Gastrocnemius medialis (tissue), 4 donors: ENCODE results near the gene RPS3A. TPM values are rescaled to one million over a fixed set of nuclear protein-coding genes. Genes with fewer than 3 reads are reported as not detected.

Source experiments
- ATAC-seq, 2 donors: fragments of 150-250 bp; one replicate each; pipeline ENCODE4 v1.9.1; 2016
- DNase-seq, 2 donors: peaks; one replicate each; pipeline ENCODE4 v3.0.0-alpha.2; 2019
- H3K27ac ChIP-seq, 4 donors: fragments of 200-600 bp; sonication (generic); 1 replicate in 1 of 4; 2 replicates in 3 of 4; pipeline ENCODE4 v1.5.1; 2016 to 2018; ENCODE audit warnings: mild to moderate bottlenecking in 2 of 4, moderate library complexity in 1 of 4
- H3K27me3 ChIP-seq, 3 donors: fragments of 200-600 bp; sonication (generic) in 2 of 3; 1 replicate in 1 of 3; 2 replicates in 2 of 3; pipeline versions ENCODE4 v1.5.1 to v1.6.0; 2016 to 2019; ENCODE audit warnings: mild to moderate bottlenecking in 1 of 3, moderate library complexity in 1 of 3
- H3K36me3 ChIP-seq, 2 donors: fragments of 200-600 bp; sonication (generic) in 1 of 2; one replicate each; pipeline ENCODE4 v1.5.1; 2017 to 2018
- H3K4me1 ChIP-seq, 2 donors: fragments of 200-600 bp; sonication (generic) in 1 of 2; one replicate each; pipeline ENCODE4 v1.5.1; 2016 to 2017; ENCODE audit warnings: mild to moderate bottlenecking in 2 of 2
- H3K4me3 ChIP-seq, 4 donors: fragments of 200-600 bp; sonication (generic) in 3 of 4; 1 replicate in 1 of 4; 2 replicates in 3 of 4; pipeline ENCODE4 v1.5.1; 2016 to 2019; ENCODE audit warnings: mild to moderate bottlenecking in 2 of 4
- H3K9me3 ChIP-seq, 3 donors: fragments of 200-600 bp; sonication (generic) in 2 of 3; 1 replicate in 1 of 3; 2 replicates in 2 of 3; pipeline ENCODE4 v1.5.1; 2016 to 2019
- POLR2A ChIP-seq, 2 donors: fragments of 450-650 bp; IDR thresholded peaks; one replicate each; pipeline ENCODE4 v1.6.1; 2017; ENCODE audit warnings: antibody characterized with exemption in 2 of 2, mild to moderate bottlenecking in 2 of 2, moderate library complexity in 2 of 2
- in situ Hi-C, 4 donors: fragments of 200-750 bp; cut with MboI; loops; one replicate each; pipeline versions ENCODE4 v1.15.0 to v1.8.0; 2017; ENCODE audit warnings: low sequenced_read_pairs in 4 of 4
- intact Hi-C: fragments of 100-400 bp; cut with DNase I; formaldehyde crosslinking; loops from one replicate; pipeline ENCODE4 v1.15.1; 2023; ENCODE audit warnings: low total_unique reads
- total RNA-seq, 4 donors: library from RNA; depleted of rRNA; stranded (reverse); fragments of >200 nt; gene quantifications; one replicate each; pipeline versions ENCODE4 v1.1.0 to v1.2.3, GENCODE V29; 2016
- TF ChIP-seq, protein P1 (sequence below), 5 experiments: fragments of 450-650 bp in 3 of 5; fragments of 200-600 bp in 2 of 5; sonication (generic) in 2 of 5; IDR thresholded peaks in 4 of 5; conservative IDR thresholded peaks in 1 of 5; 1 replicate in 4 of 5; 2 replicates in 1 of 5; pipeline ENCODE4 v1.5.1; 2016 to 2019; ENCODE audit warnings: antibody characterized with exemption in 5 of 5, mild to moderate bottlenecking in 3 of 5, moderate library complexity in 3 of 5

Gene RPS3A
- total RNA-seq, 4 donors from 2014 or later, result 1,618 to 1,974 (median 1,771) TPM

DNA sequence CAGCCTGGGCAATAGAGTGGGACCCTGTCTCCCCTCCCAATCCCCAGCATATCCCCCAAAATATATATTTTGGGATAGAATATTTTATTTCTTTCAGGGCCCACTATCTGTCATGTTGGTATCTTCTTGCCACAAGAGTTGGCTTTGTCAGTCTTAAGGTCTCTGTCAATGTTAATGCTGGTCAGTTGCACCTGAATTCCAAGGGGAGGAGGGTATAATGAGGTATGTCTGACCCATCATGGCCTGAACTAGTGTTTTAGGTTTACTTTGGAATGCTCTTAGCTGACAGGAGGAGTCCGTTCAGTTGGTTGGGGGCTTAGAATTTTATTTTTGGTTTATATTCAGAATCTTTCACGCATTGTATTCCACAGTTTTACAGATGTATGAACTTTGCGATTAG, 6.2 kb upstream of the RPS3A start:
- H3K36me3 ChIP-seq, result no peaks in the 10 kb centered on the region
- ATAC-seq, result no peak
- in situ Hi-C loops, result loop anchor here in 2 of 4 donors (10.0 to 25.0 kb wide), 3 partner anchors 669 to 1694 kb away; partner anchors contain the start of genes ARFIP1 (in 1 of the 2), GATB (in 1 of the 2) and TIGD4 (in 1 of the 2)
- TF ChIP-seq, protein P1, sequence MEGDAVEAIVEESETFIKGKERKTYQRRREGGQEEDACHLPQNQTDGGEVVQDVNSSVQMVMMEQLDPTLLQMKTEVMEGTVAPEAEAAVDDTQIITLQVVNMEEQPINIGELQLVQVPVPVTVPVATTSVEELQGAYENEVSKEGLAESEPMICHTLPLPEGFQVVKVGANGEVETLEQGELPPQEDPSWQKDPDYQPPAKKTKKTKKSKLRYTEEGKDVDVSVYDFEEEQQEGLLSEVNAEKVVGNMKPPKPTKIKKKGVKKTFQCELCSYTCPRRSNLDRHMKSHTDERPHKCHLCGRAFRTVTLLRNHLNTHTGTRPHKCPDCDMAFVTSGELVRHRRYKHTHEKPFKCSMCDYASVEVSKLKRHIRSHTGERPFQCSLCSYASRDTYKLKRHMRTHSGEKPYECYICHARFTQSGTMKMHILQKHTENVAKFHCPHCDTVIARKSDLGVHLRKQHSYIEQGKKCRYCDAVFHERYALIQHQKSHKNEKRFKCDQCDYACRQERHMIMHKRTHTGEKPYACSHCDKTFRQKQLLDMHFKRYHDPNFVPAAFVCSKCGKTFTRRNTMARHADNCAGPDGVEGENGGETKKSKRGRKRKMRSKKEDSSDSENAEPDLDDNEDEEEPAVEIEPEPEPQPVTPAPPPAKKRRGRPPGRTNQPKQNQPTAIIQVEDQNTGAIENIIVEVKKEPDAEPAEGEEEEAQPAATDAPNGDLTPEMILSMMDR (IDR thresholded peaks at IDR 0.05 in 4 of 5, conservative IDR thresholded peaks at IDR 0.05 in 1 of 5), result no peak
- TF ChIP-seq POLR2A (IDR thresholded peaks at IDR 0.05), result no peak
- no peaks in the 10 kb centered on the region for H3K9me3 ChIP-seq
- DNase-seq, result no peak
- H3K27ac ChIP-seq, result no peak overlapping the region
- H3K27me3 ChIP-seq, result no peaks in the 10 kb centered on the region
- H3K4me3 ChIP-seq, result no peak overlapping the region
- H3K4me1 ChIP-seq, result no peaks in the 10 kb centered on the region
- intact Hi-C loops, result no loop called here

DNA sequence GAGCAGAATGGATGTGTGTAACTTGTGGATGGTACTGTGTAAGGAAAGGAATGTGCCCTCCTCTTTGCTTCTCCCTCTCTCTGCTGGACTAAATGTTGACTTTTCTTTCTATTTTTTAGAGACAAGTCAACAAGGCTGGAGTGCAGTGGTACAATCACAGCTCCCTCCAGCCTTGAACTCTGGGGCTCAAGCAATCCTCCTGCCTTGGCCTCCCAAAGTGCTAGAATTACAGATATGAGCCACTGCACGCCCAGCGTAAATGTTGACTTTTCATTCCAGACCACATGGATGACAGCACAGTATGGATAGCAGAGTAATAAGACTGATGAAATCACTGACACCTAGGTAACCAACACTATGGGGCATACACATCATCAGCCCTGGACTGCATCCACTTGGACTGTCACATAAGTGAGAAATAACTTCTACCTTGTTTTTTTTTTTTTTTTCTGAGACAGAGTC, 5.1 kb upstream of the RPS3A start:
- in situ Hi-C loops, result loop anchor here in 2 of 4 donors (10.0 to 25.0 kb wide), 3 partner anchors 668 to 1693 kb away; partner anchors contain the start of genes ARFIP1 (in 1 of the 2), GATB (in 1 of the 2) and TIGD4 (in 1 of the 2)
- H3K4me1 ChIP-seq, result no peaks in the 10 kb centered on the region
- ATAC-seq (no peak), DNase-seq (no peak)
- TF ChIP-seq POLR2A (IDR thresholded peaks at IDR 0.05), result no peak
- TF ChIP-seq, protein P1 (IDR thresholded peaks at IDR 0.05 in 4 of 5, conservative IDR thresholded peaks at IDR 0.05 in 1 of 5), result no peak
- H3K36me3 ChIP-seq, result no peaks in the 10 kb centered on the region
- no peak overlapping the region for H3K4me3 ChIP-seq
- H3K27ac ChIP-seq, result no peak overlapping the region
- intact Hi-C loops, result no loop called here
- H3K9me3 ChIP-seq, result no peaks in the 10 kb centered on the region
- no peaks in the 10 kb centered on the region for H3K27me3 ChIP-seq

DNA sequence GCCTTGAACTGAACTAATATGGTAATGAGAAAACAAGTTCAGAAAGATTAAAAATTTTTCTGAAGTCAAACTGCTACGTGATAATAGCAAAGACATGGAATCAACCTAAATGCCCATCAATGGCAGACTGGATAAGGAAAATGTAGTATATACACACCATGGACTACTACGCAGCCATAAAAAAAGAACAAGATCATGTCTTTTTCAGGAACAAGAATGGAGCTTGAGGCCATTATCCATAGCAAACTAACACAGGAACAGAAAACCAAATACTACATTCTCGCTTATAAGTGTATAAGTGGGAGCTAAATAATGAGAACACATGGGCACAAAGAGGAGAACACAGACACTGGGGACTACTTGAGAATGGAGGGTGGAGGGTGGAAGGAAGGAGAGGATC, 4.3 kb upstream of the RPS3A start:
- in situ Hi-C loops, result loop anchor here in 2 of 4 donors (10.0 to 25.0 kb wide), 3 partner anchors 667 to 1692 kb away; partner anchors contain the start of genes ARFIP1 (in 1 of the 2), GATB (in 1 of the 2) and TIGD4 (in 1 of the 2)
- no peak for ATAC-seq

DNA sequence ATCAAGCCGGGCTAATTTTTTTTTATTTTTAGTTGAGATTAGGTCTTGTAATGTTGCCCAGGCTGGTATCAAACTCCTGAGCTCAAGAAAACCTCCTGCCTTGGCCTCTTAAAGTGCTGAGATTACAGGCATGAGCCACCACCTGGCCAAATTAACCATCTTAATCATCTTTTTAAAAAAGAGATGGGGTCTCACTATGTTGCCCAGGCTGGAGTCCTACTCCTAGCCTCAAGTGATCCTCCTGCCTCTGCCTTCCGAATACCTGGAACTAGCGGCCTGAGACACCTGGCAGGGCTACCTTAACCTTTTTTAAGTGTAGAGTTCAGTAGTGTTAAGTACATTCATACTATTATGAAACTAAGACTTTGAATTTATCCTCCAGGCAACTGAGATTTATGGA, 1.7 kb upstream of the RPS3A start:
- no peaks in the 10 kb centered on the region for H3K9me3 ChIP-seq
- in situ Hi-C loops, result loop anchor here in 2 of 4 donors (10.0 to 25.0 kb wide), 3 partner anchors 665 to 1690 kb away; partner anchors contain the start of genes ARFIP1 (in 1 of the 2), GATB (in 1 of the 2) and TIGD4 (in 1 of the 2)
- peaks cover 16 to 18% of the 10 kb centered on the region in 2 donors for H3K4me1 ChIP-seq
- no peak for TF ChIP-seq POLR2A (IDR thresholded peaks at IDR 0.05)
- TF ChIP-seq, protein P1 (IDR thresholded peaks at IDR 0.05 in 4 of 5, conservative IDR thresholded peaks at IDR 0.05 in 1 of 5), result no peak
- peaks cover 4 to 20% of the 10 kb centered on the region in 2 donors for H3K36me3 ChIP-seq
- ATAC-seq, result no peak
- no peak overlapping the region for H3K27ac ChIP-seq
- DNase-seq, result no peak
- intact Hi-C loops, result loop anchor here (5.0 kb wide), 1 partner anchor 1685 kb away; no protein-coding TSS in a partner anchor
- no peaks in the 10 kb centered on the region for H3K27me3 ChIP-seq
- H3K4me3 ChIP-seq, result no peak overlapping the region

More for the DNA sequence above, 4.3 kb upstream of the RPS3A start:
- peaks cover 0 to under 1% of the 10 kb centered on the region in 2 donors for H3K4me1 ChIP-seq
- no peaks in the 10 kb centered on the region for H3K27me3 ChIP-seq
- TF ChIP-seq, protein P1 (IDR thresholded peaks at IDR 0.05 in 4 of 5, conservative IDR thresholded peaks at IDR 0.05 in 1 of 5), result no peak
- TF ChIP-seq POLR2A (IDR thresholded peaks at IDR 0.05), result no peak
- no peak overlapping the region for H3K4me3 ChIP-seq
- no peaks in the 10 kb centered on the region for H3K9me3 ChIP-seq
- intact Hi-C loops, result loop anchor here (5.0 kb wide), 1 partner anchor 1687 kb away; no protein-coding TSS in a partner anchor
- H3K27ac ChIP-seq, result no peak overlapping the region
- H3K36me3 ChIP-seq, result no peaks in the 10 kb centered on the region
- DNase-seq, result no peak
